GM10248 (cell line): ENCODE results near the gene MYT1.

ENCODE experiments used
- CTCF ChIA-PET: fragments of 300-600 bp; sonication (Branson Sonifier 250); formaldehyde crosslinking; extraction: SDS; loops from one replicate; lab custom pipeline; 2021; ENCODE audit warnings: antibody characterized with exemption; lab: Yijun Ruan, JAX
- POLR2A ChIA-PET: fragments of 350-650 bp; sonication (Branson Sonifier 250); formaldehyde crosslinking; extraction: SDS; loops from one replicate; lab custom pipeline; 2020; ENCODE audit warnings: antibody characterized with exemption; lab: Yijun Ruan, JAX
- DNase-seq: peaks from one replicate; pipeline ENCODE4 v3.0.0; 2012; ENCODE audit errors: extremely low spot score
- TF ChIP-seq, protein P1 (sequence below): IDR thresholded peaks from 2 replicates; pipeline ENCODE4 v1.5.1; 2012; ENCODE audit warnings: mild to moderate bottlenecking, low read depth; ENCODE audit errors: extremely low read depth, missing control alignments, control extremely low read depth

Gene MYT1

DNA sequence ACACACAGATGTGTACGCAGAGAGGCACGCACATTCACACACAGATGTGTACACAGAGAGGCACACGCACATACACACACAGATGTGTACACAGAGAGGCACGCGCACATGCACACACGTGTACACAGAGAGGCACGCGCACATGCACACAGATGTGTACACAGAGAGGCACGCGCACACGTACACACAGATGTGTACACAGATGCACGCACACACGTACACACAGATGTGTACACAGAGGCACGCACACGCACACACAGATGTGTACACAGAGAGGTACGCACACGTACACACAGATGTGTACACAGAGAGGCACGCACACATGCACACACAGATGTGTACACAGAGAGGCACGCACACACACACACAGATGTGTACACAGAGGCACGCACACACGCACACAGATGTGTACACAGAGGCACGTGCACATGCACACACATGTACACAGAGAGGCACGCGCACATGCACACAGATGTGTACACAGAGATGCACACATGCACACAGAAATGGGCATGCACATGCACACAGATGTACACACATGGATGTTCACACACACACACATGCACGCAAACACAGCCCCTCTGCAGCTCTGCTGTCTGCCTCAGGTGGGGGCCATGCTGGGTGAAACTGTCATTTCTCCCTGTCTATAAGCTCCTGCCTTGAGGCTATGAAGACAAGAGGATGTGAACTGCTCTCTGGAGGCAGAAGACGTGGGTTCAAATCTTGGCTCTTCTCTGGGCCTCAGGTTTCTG is 14.3 kb upstream of the MYT1 start:
- TF ChIP-seq, protein P1, sequence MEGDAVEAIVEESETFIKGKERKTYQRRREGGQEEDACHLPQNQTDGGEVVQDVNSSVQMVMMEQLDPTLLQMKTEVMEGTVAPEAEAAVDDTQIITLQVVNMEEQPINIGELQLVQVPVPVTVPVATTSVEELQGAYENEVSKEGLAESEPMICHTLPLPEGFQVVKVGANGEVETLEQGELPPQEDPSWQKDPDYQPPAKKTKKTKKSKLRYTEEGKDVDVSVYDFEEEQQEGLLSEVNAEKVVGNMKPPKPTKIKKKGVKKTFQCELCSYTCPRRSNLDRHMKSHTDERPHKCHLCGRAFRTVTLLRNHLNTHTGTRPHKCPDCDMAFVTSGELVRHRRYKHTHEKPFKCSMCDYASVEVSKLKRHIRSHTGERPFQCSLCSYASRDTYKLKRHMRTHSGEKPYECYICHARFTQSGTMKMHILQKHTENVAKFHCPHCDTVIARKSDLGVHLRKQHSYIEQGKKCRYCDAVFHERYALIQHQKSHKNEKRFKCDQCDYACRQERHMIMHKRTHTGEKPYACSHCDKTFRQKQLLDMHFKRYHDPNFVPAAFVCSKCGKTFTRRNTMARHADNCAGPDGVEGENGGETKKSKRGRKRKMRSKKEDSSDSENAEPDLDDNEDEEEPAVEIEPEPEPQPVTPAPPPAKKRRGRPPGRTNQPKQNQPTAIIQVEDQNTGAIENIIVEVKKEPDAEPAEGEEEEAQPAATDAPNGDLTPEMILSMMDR: no peak
- DNase-seq: no peak
- ChIA-PET POLR2A (no interaction called here), CTCF (interaction anchor here (2.8 kb wide), 1 partner anchor 67 kb away, joined by 6 read pairs; no protein-coding TSS in a partner anchor)

DNA sequence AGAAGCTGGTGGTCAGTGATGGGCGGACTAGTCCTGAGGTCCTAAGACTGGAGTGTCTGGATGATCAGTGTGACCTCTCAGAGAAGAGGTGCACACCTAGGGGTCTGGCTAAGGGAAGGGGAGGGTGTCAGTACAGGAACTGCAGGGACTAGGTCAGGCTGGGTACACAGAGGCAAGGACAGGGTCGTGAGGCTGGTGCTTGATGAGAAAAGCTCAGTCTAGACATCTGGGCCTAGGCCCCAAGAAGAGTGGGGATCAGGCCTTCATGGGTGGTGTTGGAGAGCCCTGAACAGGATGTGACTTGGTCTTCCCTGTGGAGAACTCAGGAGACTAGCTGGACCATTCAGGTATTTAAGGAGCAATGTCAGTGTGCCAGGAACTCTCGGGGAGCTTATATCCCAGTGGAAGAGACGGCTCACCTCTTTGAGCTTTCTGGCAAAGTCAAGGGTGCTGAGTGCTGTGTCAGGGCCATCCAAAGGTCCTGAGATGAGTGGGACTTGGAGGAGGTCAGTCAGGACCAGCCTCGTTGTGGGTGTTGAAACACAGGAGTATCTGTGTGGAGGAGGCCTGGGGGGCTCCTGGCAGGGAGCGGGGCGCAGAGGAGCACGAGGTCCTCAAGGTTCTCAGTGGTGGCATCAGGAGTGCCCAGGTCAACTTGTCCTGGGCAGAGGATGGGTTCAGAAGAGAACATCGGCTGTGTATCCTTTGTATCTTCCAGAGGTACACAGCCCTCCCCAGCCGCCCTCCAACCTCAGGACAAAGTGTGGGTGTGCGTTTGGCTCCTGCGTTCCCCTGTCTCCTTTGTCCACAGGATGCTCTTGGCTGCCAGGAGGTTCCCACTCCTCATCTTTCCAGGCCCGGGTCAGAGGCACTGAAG is 13.3 kb upstream of the MYT1 start:
- no peak for DNase-seq
- CTCF ChIA-PET: interaction anchor here (2.8 kb wide), 1 partner anchor 68 kb away, joined by 6 read pairs; no protein-coding TSS in a partner anchor
- TF ChIP-seq, protein P1: no peak
- POLR2A ChIA-PET: no interaction called here

DNA sequence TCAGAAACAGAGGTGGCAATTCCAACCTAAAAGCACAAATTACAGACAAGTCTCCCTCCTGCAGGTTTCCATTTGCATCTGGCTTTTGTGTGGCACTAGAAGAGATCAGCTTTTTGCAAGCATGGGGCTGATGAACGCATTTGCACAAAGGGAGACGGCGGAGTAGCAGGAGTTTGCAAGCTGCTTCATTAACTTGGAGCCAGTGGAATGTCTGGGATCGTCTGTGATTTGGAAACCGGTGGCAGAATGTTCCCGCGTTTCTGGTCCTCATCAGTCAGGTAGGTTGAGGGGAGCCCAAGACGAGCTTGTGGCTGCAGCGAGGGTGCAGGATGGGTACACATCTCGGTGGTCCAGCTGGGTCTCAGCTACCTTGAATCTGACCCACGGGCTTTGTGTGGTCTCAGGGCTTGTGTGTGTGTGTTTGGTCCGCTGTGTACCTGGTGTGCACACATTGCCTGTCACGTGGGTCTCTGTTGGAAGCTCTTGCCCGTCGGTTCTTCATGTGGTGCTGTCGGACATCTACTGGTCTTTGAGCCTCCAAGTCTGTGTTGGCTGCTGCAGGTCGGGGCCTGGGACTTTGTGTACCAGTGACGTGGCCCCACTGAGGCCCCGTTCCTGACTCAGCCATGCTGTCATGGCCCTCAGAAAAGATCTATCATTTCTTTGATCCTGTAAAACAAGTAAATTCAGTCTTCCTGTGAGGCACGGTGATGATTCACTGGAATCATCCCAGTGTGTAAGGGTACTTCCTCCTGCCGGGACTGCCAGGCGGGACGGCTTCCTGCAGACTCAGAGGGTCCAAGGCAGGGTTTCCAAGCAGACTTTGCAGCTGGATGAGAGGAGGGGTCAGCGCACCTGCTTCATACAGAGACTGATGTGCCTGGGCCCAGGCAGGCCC is 12.4 kb upstream of the MYT1 start:
- DNase-seq: no peak
- TF ChIP-seq, protein P1: no peak
- POLR2A ChIA-PET: no interaction called here
- CTCF ChIA-PET: no interaction called here

DNA sequence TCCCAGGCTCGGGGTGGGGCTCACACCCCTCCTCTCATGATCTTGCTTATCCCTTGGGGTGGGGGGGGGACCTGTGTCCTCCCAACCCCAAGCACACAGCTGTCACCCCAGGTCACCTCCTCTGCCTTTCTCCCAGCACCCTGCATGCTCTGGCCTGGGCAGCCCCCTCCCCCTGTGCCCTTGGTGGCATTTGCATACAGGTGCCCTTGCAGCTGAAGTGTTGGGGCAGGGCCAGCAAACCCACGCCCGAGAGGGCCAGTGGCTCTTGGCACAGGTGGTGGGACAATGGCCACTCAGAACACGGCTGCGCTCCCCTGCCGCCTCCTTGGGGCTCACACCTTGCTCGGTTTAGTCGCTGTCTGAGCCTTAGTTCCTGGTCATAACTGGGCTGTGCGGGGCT is 11.3 kb upstream of the MYT1 start:
- ChIA-PET POLR2A (no interaction called here), CTCF (no interaction called here)
- TF ChIP-seq, protein P1: no peak
- DNase-seq: no peak

DNA sequence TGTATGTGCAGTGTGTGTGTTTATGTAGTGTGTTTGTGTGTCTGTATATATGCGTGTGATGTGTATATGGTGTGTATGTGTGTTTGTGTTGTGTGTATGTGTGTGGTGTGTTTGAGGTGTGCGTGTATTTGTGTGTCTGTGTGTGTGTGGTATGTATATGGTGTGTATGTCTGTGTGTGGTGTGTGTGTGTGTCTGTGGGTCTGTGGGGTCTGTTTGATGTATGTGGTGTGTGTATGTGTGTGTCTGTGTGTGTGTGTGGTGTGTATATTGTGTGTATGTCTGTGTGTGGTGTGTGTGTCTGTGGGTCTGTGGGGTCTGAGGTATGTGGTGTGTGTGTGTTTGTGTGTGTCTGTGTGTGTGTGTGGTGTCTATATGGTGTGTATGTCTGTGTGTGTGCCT is 10.8 kb upstream of the MYT1 start:
- TF ChIP-seq, protein P1: no peak
- ChIA-PET CTCF (no interaction called here), POLR2A (no interaction called here)
- DNase-seq: no peak
